A375 (cell line): Measurements from ENCODE around the gene ZNF782. TPM values are rescaled to one million over a fixed set of nuclear protein-coding genes. Genes with fewer than 3 reads are reported as not detected.

Experiments
- total RNA-seq: library from RNA; depleted of rRNA; stranded (reverse); fragments of >200 nt; shearing (Covaris generic); gene quantifications from 2 replicates; pipeline ENCODE4 v1.2.3, GENCODE V29; 2014; rRNA removed

ZNF782 gene
- 8.4 and 8.8 TPM in 2 replicates for total RNA-seq

DNA sequence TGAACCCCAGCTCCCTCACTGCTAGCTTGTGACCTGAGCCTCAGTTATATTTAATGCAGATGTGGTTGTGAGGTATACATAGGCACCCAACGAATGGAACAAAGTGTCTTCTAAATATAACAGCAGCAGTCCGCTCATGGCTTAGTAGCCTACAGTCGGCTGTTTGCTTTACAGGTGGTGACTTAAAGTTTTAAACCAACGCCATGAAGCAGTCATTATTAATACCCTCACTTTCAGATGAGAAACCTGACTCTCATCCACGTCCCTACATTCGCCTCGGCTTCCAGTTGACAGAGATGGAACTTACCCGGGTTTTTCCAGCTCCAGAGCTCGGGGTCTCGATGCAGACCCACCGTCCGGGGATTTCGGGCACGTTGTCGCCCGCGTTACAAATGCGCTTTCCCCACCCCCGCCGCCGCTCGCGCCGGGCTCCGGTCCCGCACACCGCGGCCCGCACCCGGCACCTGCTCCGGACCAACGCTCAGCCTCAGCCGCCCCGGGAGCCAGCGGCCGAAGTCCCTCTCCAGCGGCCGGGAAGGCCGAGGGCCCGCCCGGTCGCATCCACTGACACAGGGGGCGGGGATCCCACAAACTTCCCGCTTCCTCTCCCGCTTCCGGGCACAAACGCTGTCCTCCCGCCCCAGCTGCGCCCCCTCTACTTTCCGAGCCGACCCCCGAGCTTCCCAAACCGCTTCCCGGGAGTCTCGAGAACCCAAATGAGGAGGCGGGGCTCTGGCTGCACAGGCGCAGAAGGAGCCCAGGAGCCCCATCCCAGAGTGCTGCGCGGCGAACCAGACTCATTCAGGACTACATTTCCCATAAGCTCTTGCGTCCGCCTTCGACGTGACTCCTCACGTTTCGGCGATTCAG, at the start of gene ZNF782:
Gene ZNF782, minus strand, starts transcription at position 734 of the 870 bp plus-strand sequence. CDS start 2,553 bp downstream, outside the sequence.

Other genes with a start within 250 kb of the ZNF782 start
- gene CDC14B, start 234.7 kb downstream of the ZNF782 start, total RNA-seq: 8.8 and 8.9 TPM in 2 replicates
- gene PRXL2C, start 199.2 kb downstream of the ZNF782 start, total RNA-seq: 5.8 and 6.3 TPM in 2 replicates
- 3.5 and 6.8 TPM in 2 replicates for gene ZNF510, start 76.4 kb downstream of the ZNF782 start, total RNA-seq
- not detected in 2 replicates for gene NUTM2G, start 74.3 kb upstream of the ZNF782 start, total RNA-seq
- gene CTSV, start 184.6 kb upstream of the ZNF782 start, total RNA-seq: 0.83 and 0.90 TPM in 2 replicates